KBM-7 (cell line): ENCODE results near the gene LYZL6.
"Not testable (repeated sequence)": the region's sequence is repeated elsewhere in the genome, so short reads cannot be mapped to it uniquely, and the experiment has no call there.

ENCODE experiments used
- DNase-seq: peaks from one replicate; pipeline ENCODE4 v3.0.0-alpha.2; 2015
- in situ Hi-C: fragments of 300-500 bp; cut with MboI; formaldehyde crosslinking; loops from 2 replicates; pipeline ENCODE4 v1.14.3; 2020; ENCODE audit warnings: low sequenced_read_pairs, low pct_unique_long_range_greater_than_20kb, mixed read lengths

The LYZL6 gene

DNA sequence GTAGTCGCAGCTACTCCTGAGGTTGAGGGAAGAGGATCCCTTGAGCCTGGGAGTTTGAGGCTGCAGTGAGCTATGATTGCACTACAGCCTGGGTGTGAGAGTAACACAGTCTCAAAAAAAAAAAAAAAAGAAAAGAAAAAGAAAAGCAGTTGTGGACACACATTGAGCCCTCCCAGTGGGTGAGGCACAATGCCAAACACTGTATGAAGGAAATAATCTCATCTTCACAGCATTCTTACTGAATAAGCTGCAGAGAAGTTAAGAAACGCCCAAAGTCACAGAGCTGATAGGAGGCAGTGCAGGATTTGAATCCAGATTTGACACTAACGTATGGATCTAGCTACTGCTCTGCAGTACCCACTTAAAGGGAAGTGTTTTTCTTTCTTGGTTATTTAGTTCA, 5.9 kb upstream of the LYZL6 start:
- no peak for DNase-seq
- in situ Hi-C loops, result no loop called here

DNA sequence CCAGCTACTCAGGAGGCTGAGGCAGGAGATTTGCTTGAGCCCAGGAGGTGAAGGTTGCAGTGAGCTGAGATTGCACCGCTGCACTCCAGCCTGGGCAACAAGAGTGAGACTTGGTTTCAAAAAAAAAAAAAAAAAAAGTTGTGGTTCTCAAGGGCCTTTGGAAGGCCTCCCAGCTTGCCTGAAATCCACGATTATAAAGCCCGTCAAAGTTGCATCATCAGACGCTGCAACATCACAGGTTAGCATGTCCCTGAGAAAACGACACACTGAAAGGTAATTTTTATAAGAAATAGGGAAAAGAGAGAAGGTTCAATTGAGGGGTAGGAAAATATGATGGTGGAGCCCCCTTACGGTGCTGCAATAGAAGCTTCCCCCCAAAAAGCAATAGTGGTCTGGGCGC, 4.6 kb upstream of the LYZL6 start:
- in situ Hi-C loops, result no loop called here
- no peak for DNase-seq

DNA sequence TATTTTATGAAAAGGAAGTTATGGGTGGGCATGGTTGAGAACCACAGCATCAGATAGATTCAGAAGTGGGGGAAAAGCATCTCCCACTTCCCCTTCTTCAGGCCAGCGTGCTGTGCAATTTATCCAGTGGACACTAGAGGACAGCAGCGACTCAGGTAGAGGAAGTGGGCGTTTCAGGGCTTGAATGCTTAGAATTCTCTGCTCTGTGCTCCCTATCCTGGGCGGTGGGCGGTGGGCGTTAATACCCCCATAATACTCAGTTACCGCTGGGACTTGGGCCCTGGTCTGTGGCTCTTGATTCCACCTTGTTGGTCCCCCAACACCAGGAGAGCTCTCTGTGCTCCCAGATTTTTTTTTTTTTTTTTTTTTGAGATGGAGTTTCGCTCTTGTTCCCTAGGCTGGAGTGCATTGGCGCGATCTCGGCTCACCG, 3.7 kb upstream of the LYZL6 start:
- in situ Hi-C loops, result no loop called here
- peak; percentile 84 for DNase-seq

DNA sequence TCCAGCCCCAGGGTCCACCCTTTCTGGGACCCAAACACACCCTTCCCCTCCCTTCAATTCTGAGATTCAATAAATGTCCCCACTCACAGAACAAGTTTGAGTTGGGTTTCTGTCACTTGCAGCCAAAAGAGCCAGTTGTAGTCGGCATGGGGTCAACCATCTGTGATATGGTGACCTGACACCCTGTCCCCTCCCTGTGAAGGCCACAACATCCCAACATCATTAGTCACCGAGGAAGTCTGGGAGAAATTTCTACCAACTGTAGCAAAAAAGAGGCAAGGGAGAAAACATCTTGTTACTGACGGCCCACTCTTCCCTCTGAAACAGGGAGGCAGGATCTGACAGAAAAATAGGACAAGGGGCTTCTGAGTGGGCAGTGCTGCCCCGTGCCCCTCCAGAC, 638 bp upstream of the LYZL6 start:
- DNase-seq, result no peak
- in situ Hi-C loops, result no loop called here

DNA sequence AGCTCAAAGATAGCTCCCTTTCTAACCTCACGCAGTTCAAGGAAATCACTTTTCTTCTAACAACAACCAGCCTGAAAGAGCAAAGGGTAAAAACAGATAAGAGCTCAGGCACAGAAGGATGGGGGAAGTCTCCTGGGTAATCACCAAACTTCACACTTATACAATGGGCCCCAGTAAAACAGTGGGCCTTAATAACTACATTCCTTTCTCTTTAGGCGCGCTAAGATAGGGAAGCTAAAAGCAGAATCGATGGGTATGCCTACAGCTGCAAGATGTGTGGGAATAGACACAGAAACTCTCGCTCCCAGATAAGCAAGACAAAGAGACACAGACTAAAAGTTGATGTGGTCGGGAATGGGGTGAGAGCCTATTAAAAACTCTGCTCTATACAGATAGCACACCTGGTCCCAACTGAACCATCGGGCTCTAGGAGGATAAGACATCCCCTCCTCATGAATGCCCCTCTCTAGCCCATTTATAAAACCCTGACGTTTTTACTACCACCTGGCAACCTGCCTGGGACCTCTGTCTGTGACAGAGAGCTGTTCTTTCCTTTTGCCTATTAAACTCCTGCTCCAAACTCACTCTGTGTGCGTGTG, 826 bp downstream of the LYZL6 start:
- DNase-seq, result no peak
- in situ Hi-C loops, result no loop called here

DNA sequence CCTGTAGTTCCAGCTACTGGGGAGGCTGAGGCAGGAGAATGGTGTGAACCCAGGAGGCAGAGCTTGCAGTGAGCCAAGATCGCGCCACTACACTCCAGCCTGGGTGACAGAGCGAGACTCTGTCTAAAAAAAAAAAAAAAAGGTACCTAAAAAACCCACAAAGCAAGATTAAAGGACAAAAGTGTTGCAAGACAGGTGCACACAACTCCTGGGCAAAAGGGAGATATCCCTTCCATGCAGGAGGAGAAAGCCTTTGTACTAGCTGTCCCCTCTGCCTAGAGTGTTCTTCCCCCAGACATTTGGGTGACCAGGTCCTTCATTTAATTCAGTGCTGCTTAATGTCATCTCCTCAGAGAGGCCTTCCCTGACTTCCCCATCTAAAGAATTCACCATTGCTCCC, 5.0 kb downstream of the LYZL6 start:
- DNase-seq, in situ Hi-C loops: not testable (repeated sequence)

DNA sequence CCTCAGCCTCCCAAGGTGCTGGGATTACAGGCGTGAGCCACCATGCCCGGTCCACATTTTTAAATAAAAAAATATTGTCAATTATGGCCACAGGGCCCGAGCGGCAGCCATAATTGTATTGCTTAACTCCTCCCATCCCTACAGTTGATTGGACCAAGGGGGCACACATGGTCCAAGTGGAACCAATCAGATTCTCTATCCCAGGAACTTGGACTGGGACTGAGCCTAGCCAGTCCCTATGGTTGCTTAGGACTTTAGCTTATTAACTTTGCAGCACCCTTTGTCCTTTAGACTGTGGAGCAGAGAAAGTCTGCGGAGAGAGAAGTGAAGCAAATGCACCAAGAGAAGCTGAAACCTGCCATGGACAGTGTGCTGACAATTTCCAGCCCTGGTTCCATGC, 7.5 kb downstream of the LYZL6 start:
- no peak for DNase-seq
- in situ Hi-C loops, result no loop called here

DNA sequence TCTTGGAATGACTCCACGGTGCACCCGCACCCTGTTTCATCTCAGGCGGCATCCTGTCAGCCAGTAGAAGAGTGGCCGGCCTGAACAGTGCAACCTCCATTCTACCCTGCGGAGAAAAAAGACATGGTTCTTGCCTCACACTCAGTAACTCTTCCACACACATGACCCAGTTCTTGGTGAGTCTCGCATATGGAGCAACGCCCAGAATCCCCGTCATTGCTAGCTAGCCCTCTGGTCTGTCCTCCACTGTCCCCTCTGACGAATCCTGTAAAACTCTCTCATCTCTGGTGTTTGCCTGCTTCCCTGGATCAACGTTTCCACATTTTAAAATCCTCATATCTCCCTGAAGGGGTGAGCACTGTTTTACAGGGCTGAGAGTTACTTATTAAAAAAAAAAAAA, 8.8 kb downstream of the LYZL6 start:
- no peak for DNase-seq
- in situ Hi-C loops, result no loop called here

DNA sequence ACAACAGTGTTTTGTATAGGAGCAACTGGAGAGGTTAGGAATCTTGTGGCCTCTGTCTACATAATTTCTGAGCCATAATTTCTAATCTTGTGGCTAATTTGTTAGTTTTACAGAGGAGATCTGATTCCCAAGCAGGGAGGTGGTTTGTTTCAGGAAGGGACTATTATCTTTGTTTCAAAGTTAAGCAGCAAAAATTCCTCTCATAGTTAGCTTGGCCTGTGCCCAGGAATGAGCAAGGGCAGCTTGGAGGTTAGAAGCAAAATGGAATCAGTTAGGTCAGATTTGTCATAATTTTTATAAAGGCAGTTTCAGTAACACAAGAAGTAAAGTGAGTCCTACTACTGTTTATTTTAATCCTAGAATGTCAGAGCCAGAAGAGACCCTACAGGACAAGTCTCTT, 10.9 kb downstream of the LYZL6 start:
- in situ Hi-C loops, result no loop called here
- DNase-seq, result no peak

DNA sequence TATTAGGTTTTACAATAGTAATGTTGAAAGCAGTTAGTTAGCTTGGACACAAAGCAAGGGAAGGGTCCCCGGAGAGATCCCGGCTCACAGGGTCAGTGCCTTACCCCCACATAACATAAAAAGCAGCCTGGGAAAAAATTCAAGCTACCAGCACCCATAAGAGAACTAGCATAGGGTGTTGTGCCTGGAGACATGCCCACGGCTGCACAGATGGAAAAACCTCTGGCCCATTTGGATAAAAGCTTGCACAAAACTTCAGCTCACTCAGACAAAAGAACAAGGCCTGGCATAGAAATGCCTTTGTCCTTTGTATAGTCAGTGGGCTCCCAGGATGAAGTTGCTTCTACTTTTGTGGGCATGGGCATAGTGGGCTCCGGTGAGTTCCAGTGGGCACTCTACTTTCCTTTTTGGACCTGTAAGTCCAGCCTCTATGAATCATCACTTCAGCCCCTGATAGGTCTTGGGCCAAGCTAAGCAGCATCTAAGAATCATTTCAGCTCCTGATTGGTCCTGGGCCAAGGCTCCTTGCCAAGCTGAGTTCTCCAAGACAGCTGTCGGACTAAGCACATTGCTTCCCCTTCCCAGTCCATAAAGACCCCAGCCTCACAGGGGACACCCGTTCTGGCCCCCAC, 11.6 kb downstream of the LYZL6 start:
- in situ Hi-C loops, result no loop called here

DNA sequence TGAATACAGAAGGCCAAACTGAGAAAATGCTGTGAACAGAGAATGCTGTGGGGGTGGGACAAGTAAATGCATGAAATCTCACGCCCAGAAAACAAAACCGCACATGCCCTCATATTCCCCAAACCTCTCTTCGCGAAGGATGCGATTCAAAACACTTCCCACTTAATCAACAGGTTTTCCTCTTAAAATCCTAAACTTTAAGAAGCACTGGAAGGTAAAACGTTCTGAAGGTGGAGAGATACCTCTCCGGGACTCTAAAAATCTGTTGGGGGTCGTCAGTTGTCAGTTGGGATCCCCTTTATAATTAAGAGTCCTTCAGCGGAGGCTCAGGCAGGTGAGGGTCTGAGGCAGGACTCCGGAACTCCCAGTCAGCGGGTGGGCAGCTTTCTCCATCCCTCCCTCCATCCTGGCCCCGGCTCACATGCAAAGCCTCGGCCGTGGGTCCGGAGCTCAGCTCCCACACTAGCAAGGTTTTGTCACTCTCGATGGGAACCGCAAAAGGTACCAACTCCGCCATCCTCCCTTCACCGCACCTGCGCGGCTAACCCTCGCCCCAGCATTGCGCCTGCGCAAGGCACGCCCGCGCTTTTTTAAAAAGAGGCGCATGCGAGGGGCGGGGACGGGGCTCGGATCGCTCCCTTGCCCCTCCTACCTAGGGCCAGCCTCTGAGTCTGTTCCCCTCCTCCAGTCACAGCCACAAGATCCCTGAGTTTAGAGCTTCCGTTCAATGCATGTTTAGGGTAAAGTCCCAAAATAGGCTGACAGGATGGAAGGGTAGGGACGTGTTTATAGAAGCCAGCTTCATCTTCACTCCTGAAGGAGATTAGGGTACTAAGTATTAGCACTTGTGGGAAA, 13.1 kb downstream of the LYZL6 start, which contains the start of gene RDM1:
Gene RDM1 (minus strand): TSS at position 563 of the 855 bp plus-strand sequence. CDS start 46 bp downstream, at position 517.
- DNase-seq, result peak; percentile 92
- in situ Hi-C loops, result no loop called here

More for the DNA sequence above, 11.6 kb downstream of the LYZL6 start:
- no peak for DNase-seq

DNA sequence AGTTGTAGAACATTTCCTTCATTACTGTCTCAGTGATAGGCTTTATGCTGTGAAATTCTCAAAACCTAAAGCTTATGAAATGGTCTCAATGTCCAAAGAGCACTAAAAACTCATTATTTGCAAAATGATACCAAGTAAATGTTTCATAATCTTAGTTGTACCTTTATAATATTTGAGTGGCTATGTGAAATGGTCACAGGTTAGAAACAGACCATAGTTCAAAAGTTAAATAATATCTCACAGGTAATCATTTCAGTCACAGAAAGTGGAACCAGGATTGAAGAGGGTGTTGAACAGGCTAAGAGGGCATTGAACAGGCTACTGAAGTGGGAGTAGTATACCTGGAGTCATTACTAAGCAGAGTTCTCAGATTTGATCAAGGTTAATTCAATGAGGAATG, 15.8 kb downstream of the LYZL6 start:
- no peak for DNase-seq
- in situ Hi-C loops, result no loop called here

DNA sequence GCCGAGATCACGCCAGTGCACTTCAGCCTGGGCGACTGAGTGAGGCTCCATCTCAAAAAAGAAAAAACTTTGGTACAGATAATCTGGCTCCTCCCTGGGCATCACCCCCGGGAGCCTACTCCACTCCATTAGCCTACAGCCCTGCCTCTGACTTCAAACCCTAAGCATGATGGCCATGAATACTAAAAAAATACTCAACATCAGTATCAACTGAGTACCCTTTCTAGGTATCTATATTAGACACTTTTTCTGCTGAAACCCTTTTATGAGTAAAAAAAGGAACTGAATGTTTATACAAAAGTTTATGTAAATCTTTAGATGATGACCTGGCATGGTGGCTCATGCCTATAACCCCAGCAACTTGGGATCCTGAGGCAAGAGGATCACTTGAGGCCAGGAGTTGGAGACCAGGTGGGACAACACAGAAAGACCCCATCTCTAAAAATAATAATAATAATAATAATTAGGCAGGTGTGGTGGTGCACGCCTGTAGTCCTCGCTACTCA, 19.9 kb downstream of the LYZL6 start:
- DNase-seq, result no peak

DNA sequence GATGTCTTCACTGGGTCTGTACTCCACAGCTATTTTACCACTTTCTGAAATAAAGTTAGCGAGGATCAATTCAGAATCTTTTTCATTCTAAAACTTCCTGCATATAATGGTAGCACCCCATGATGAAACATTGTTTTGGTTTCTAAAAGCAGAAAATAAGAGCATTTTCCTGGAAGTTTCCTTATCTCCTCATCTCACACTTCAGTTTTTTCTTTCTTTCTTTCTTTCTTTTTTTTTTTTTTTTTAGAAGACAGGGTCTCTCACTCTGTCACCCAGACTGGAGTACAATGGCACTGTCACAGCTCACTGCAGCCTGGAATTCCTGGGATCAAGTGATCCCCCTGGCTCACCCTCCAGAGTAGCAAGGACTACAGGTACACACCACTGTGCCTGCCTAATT, 23.3 kb downstream of the LYZL6 start:
- DNase-seq, result no peak
- in situ Hi-C loops, result no loop called here

More for the DNA sequence above, 19.9 kb downstream of the LYZL6 start:
- in situ Hi-C loops, result no loop called here

DNA sequence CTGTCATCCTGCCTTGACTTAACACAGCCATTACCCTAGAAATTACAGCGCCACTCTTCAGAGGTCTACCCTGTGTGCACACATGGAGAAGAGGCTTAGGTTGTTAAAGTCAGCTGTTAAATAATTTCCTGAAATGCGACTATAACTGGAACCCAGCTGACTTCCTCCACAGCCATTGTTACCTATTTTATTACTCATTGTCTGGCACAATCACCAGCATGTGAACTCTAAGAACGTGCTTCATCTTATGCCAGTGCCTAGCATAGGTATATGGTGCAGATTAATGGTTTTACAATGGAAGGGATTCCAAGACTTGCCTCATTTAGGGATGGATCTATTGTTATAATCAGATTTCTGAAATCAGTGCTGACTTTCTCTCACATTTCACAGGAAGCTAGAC, 24.8 kb downstream of the LYZL6 start:
- in situ Hi-C loops, result no loop called here
- DNase-seq, result peak; percentile 19

DNA sequence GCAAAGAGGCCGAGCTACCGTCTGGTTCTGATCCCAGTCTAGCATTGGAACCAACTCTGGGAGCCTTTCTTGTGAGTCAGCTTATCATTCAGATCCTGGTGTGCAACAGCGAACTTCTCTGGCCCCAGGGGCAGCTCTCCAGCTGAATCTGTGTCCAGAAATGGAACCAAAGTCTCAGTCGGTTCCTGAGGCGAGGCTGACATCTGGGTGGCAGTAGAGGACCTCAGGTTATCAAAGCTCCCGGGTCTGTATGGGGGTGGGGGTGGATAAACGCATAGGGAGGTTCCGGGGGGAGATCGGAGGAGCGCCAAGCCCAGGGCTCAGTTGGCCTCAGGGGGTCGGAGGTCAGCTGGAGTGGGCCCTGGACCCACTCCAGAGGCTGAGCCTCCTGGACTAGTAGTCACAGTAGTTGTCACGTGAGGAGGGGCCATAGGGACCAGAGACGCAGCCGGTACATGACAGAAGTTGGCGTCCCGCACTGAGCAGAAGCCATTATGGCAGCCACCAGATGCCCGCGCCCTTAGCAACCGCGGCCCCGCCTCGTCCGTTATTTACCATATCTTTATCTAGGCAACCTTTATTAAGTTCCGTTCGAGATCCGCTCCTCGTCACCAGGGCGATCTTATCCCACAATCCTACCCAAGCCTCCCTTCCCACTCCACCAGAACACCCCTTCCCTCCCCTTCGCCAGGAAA, 25.8 kb downstream of the LYZL6 start:
- no peak for DNase-seq
- in situ Hi-C loops, result no loop called here

DNA sequence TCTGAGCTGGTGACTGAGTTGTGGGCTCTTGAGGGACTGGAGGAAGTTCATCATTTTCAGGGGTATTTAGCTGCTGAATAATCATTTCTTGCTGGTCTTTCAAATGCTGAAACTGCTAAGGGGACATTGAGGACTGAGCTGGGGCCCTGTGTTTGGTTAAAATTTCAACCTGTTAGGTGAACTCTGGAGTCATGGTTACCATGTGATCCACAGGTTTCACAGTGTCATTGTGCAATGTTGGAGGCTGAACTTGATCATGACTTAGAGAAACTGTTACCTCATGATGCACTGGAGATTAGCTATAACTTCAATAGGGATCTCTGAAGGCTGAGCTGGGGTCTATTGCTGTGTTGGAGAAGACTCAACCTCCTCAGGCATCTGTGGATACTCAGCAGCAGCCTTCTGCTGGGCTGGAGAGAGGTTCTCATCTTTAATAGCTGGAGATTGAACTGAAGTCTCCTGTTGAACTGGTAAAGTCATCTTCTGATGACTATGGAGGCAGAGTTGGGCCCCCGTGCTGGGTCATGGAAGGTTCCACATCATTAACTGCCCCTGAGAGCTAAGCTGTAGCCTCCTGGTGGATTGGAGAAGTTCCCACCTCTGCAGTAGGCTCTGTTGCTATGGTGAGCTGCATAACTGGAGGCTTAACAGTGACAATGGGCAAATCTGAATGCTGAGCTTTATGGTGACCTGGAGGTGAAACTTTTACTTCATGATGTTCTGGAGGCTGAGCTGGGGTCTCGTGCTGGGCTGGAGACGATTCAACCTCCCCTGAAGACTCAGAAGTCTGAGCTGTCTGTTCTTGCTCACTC, 28.2 kb downstream of the LYZL6 start:
- peak; percentile 25 for DNase-seq
- in situ Hi-C loops, result no loop called here

DNA sequence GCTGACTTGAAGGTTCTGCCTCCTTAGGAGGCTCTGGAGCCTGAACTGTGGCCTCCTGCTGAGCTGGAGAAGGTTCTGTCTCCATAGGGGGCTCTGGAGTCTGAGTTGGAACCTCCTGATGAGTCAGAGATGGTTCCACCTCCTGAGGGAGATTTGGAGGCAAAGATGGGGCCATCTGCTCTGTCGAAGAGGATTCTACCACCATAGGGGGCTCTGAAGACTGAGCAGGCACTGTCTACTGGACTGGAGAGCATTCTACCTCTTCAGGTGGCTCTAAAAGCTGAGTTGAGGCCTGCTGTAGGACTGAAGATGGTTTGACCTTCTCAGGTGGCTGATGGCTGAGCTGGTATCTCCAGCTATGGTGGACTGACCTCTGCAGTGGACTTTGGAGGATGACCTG, 29.2 kb downstream of the LYZL6 start:
- in situ Hi-C loops, result no loop called here
- no peak for DNase-seq

DNA sequence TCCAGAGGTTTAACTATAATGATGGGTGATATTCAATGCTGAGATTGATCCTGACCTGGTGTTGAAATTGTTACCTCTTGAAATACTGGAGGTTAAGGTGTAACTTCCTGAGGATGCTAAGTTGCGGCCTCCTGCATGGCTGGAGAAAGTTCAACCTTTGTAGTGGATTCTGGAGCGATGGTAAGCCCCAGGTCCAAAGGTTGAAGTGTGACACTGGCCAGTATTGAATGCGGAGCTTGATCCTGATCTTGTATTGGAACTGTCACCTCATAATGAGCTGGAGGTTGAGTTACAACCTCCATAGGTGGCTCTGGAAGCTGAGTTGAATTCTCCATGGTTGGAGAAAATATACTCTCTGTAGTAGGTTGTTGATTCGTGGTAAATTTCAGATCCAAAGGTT, 29.9 kb downstream of the LYZL6 start:
- in situ Hi-C loops, result no loop called here
- DNase-seq, result no peak
